T-helper 17 cell (primary cell): Measurements from ENCODE around the gene EPB41L4A. TPM values are rescaled to one million over a fixed set of nuclear protein-coding genes. Genes with fewer than 3 reads are reported as not detected.

Source experiments
- ATAC-seq: fragments of 150-1000 bp; cut with Tn5 transposase; 2 replicates; pipeline ENCODE4 v1.10.0; 2021; ENCODE audit warnings: mild to moderate bottlenecking, moderate library complexity
- DNase-seq, 3 donors: peaks; one replicate each; pipeline versions ENCODE4 v3.0.0 to v3.0.0-alpha.2; 2020 to 2021
- H3K9me3 ChIP-seq: one replicate; pipeline ENCODE4 v1.7.0; 2013; ENCODE audit warnings: low read length, mild to moderate bottlenecking; ENCODE audit not compliant: control insufficient read depth, poor library complexity, severe bottlenecking
- H3K27ac Mint-ChIP-seq: one replicate; pipeline ENCODE4 v1.8.0; 2022; ENCODE audit warnings: mild to moderate bottlenecking, moderate library complexity, mixed read lengths
- H3K27me3 Mint-ChIP-seq: one replicate; pipeline ENCODE4 v1.8.0; 2022; ENCODE audit warnings: mixed read lengths
- H3K36me3 Mint-ChIP-seq: one replicate; pipeline ENCODE4 v1.8.0; 2022; ENCODE audit warnings: low read depth, mixed read lengths
- H3K4me1 Mint-ChIP-seq: one replicate; pipeline ENCODE4 v1.8.0; 2022; ENCODE audit warnings: mild to moderate bottlenecking, mixed read lengths
- H3K4me3 Mint-ChIP-seq: one replicate; pipeline ENCODE4 v1.8.0; 2022; ENCODE audit warnings: mild to moderate bottlenecking, moderate library complexity, mixed read lengths
- total RNA-seq, 4 donors: library from RNA in 2 of 4; stranded (reverse) in 2 of 4; gene quantifications; one replicate each; pipeline ENCODE4 v1.2.3 and lab custom pipeline; 2022 to 2026

Gene EPB41L4A
- total RNA-seq, 2 donors from 2014 or later: 0.50 to 1.4 TPM

GRCh38 chr5:112122353-112122752 is 296.7 kb downstream of the EPB41L4A start:
- Mint-ChIP-seq H3K4me1 (no peaks in the 10 kb centered on the region), H3K27ac (no peak overlapping the region), H3K36me3 (no peaks in the 10 kb centered on the region), H3K4me3 (no peak overlapping the region), H3K27me3 (peaks cover 45% of the 10 kb centered on the region)
- no peak for ATAC-seq
- DNase-seq: no peak
- H3K9me3 ChIP-seq: no peaks in the 10 kb centered on the region

GRCh38 chr5:112121258-112121657 is 297.8 kb downstream of the EPB41L4A start:
- Mint-ChIP-seq H3K27me3 (peaks cover 41% of the 10 kb centered on the region), H3K4me3 (no peak overlapping the region), H3K4me1 (no peaks in the 10 kb centered on the region), H3K27ac (no peak overlapping the region), H3K36me3 (no peaks in the 10 kb centered on the region)
- H3K9me3 ChIP-seq: no peaks in the 10 kb centered on the region
- no peak for DNase-seq
- ATAC-seq: no peak

GRCh38 chr5:112119969-112120368 is 299.1 kb downstream of the EPB41L4A start:
- no peak for DNase-seq
- no peak overlapping the region for H3K27ac Mint-ChIP-seq
- no peaks in the 10 kb centered on the region for H3K9me3 ChIP-seq
- H3K4me3 Mint-ChIP-seq: no peak overlapping the region
- ATAC-seq: no peak
- H3K4me1 Mint-ChIP-seq: no peaks in the 10 kb centered on the region
- no peaks in the 10 kb centered on the region for H3K36me3 Mint-ChIP-seq
- peaks cover 44% of the 10 kb centered on the region for H3K27me3 Mint-ChIP-seq

DNA sequence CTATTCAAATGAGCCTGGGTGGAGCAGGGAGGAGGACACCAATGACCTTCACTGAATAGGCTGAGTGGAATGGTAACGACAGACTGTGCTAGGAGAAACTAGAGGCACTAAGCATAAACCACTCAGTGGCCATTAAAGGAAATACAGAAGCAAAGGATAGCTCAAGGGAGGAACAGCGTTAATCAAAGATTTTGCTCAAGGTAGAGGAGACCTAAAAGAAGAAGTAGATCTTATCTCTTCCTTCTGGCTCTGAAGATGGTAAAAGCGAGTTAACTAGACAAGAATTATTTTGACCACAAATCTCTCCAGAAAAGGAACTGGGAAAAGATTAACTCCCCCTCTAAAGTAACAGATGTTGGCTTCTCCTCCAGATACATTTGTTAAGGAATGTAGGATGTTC is 299.6 kb downstream of the EPB41L4A start:
- H3K27ac Mint-ChIP-seq: no peak overlapping the region
- no peaks in the 10 kb centered on the region for H3K9me3 ChIP-seq
- no peaks in the 10 kb centered on the region for H3K4me1 Mint-ChIP-seq
- H3K36me3 Mint-ChIP-seq: no peaks in the 10 kb centered on the region
- peaks cover 41% of the 10 kb centered on the region for H3K27me3 Mint-ChIP-seq
- DNase-seq (no peak), ATAC-seq (no peak)
- no peak overlapping the region for H3K4me3 Mint-ChIP-seq

- H3K4me1 Mint-ChIP-seq: no peaks in the 10 kb centered on the region
- no peaks in the 10 kb centered on the region for H3K9me3 ChIP-seq
- ATAC-seq (no peak), DNase-seq (no peak)
- H3K4me3 Mint-ChIP-seq: no peak overlapping the region
- no peaks in the 10 kb centered on the region for H3K36me3 Mint-ChIP-seq
- H3K27ac Mint-ChIP-seq: no peak overlapping the region
- H3K27me3 Mint-ChIP-seq: peaks cover 31% of the 10 kb centered on the region
These were observed 301.5 kb downstream of the EPB41L4A start for GRCh38 chr5:112117551-112117950.

GRCh38 chr5:112116371-112116770 is 302.7 kb downstream of the EPB41L4A start:
- H3K4me1 Mint-ChIP-seq: no peaks in the 10 kb centered on the region
- no peak overlapping the region for H3K4me3 Mint-ChIP-seq
- no peaks in the 10 kb centered on the region for H3K9me3 ChIP-seq
- H3K27me3 Mint-ChIP-seq: peaks cover 22% of the 10 kb centered on the region
- DNase-seq (no peak), ATAC-seq (no peak)
- no peaks in the 10 kb centered on the region for H3K36me3 Mint-ChIP-seq
- no peak overlapping the region for H3K27ac Mint-ChIP-seq

GRCh38 chr5:112113565-112113964 is 305.5 kb downstream of the EPB41L4A start:
- no peak overlapping the region for H3K27ac Mint-ChIP-seq
- H3K4me3 Mint-ChIP-seq: no peak overlapping the region
- H3K9me3 ChIP-seq: no peaks in the 10 kb centered on the region
- no peak for DNase-seq
- no peak for ATAC-seq
- H3K27me3 Mint-ChIP-seq: peaks cover 28% of the 10 kb centered on the region
- no peaks in the 10 kb centered on the region for H3K4me1 Mint-ChIP-seq
- H3K36me3 Mint-ChIP-seq: no peaks in the 10 kb centered on the region
